Prostate gland (tissue), 2 donors: ENCODE measurements around the gene P4HA3.

Experiments used
- POLR2A ChIP-seq: fragments of 450-650 bp; IDR thresholded peaks from one replicate; pipeline ENCODE4 v1.6.1; 2016; ENCODE audit warnings: antibody characterized with exemption, mild to moderate bottlenecking
- TF ChIP-seq, protein P1 (sequence below), 4 experiments: fragments of 200-600 bp in 2 of 4; fragments of 450-650 bp in 2 of 4; sonication (generic) in 2 of 4; IDR thresholded peaks; 1 replicate in 3 of 4; 2 replicates in 1 of 4; pipeline ENCODE4 v1.5.1; 2016 to 2019; ENCODE audit warnings: antibody characterized with exemption in 4 of 4, mild to moderate bottlenecking in 2 of 4, moderate library complexity in 2 of 4

- TF ChIP-seq POLR2A = no peak
- TF ChIP-seq, protein P1, sequence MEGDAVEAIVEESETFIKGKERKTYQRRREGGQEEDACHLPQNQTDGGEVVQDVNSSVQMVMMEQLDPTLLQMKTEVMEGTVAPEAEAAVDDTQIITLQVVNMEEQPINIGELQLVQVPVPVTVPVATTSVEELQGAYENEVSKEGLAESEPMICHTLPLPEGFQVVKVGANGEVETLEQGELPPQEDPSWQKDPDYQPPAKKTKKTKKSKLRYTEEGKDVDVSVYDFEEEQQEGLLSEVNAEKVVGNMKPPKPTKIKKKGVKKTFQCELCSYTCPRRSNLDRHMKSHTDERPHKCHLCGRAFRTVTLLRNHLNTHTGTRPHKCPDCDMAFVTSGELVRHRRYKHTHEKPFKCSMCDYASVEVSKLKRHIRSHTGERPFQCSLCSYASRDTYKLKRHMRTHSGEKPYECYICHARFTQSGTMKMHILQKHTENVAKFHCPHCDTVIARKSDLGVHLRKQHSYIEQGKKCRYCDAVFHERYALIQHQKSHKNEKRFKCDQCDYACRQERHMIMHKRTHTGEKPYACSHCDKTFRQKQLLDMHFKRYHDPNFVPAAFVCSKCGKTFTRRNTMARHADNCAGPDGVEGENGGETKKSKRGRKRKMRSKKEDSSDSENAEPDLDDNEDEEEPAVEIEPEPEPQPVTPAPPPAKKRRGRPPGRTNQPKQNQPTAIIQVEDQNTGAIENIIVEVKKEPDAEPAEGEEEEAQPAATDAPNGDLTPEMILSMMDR (IDR thresholded peaks at IDR 0.05) = no peak
Measured at GRCh38 chr11:74310857-74311256, 583 bp downstream of the P4HA3 start.
